AG04449 (cell line): ENCODE results near the gene EDA.
"Not testable (repeated sequence)": the region's sequence is repeated elsewhere in the genome, so short reads cannot be mapped to it uniquely, and the experiment has no call there.

ENCODE experiments used
- CTCF ChIA-PET: fragments of 350-600 bp; formaldehyde crosslinking; extraction: SDS; loops from one replicate; lab custom pipeline; 2021; ENCODE audit warnings: antibody characterized with exemption; lab: Yijun Ruan, JAX
- POLR2A ChIA-PET: fragments of 400-600, 350-600 bp; formaldehyde crosslinking; extraction: SDS; loops from one replicate; lab custom pipeline; 2020; ENCODE audit warnings: antibody characterized with exemption, inconsistent platforms; lab: Yijun Ruan, JAX
- DNase-seq: peaks from one replicate; pipeline ENCODE4 v3.0.0-alpha.2; 2010; ENCODE audit warnings: low read depth, low spot score
- H3K4me3 ChIP-seq: 2 replicates; pipeline ENCODE4 v1.5.1; 2011; ENCODE audit warnings: low read depth, mild to moderate bottlenecking, control low read depth, low read length
- CTCF ChIP-seq: IDR thresholded peaks from one replicate; pipeline ENCODE4 v1.5.1; 2011; ENCODE audit warnings: mild to moderate bottlenecking, moderate library complexity, low read length, control low read depth, inconsistent platforms; ENCODE audit not compliant: insufficient read depth; ENCODE audit errors: missing control alignments

The EDA gene

GRCh38 chrX:69807400-69807799 lies 191.5 kb downstream of the EDA start:
- POLR2A ChIA-PET = no interaction called here
- CTCF ChIA-PET = no interaction called here
- no peak for DNase-seq
- H3K4me3 ChIP-seq = no peak overlapping the region
- no peak for TF ChIP-seq CTCF

- ChIA-PET CTCF (no interaction called here), POLR2A (no interaction called here)
- TF ChIP-seq CTCF = no peak
- DNase-seq = no peak
- no peak overlapping the region for H3K4me3 ChIP-seq
These were observed 192.5 kb downstream of the EDA start for GRCh38 chrX:69808375-69808774.

GRCh38 chrX:69813677-69814076 lies 197.8 kb downstream of the EDA start:
- no peak overlapping the region for H3K4me3 ChIP-seq
- DNase-seq = no peak
- ChIA-PET CTCF (no interaction called here), POLR2A (no interaction called here)
- TF ChIP-seq CTCF = no peak

GRCh38 chrX:69815063-69815462 lies 199.2 kb downstream of the EDA start:
- no peak for DNase-seq
- no peak overlapping the region for H3K4me3 ChIP-seq
- TF ChIP-seq CTCF = no peak
- ChIA-PET POLR2A (no interaction called here), CTCF (no interaction called here)

GRCh38 chrX:69815519-69815918 lies 199.6 kb downstream of the EDA start:
- no peak overlapping the region for H3K4me3 ChIP-seq
- POLR2A ChIA-PET = no interaction called here
- TF ChIP-seq CTCF = no peak
- CTCF ChIA-PET = no interaction called here
- DNase-seq = no peak

GRCh38 chrX:69844636-69845035 lies 228.7 kb downstream of the EDA start:
- no peak for TF ChIP-seq CTCF
- POLR2A ChIA-PET = no interaction called here
- DNase-seq = no peak
- H3K4me3 ChIP-seq = no peak overlapping the region
- CTCF ChIA-PET = no interaction called here

- H3K4me3 ChIP-seq, DNase-seq, CTCF ChIA-PET, POLR2A ChIA-PET: not testable (repeated sequence)
These were observed 244.1 kb downstream of the EDA start for GRCh38 chrX:69859999-69860398.
